WI38 (cell line): Measurements from ENCODE around the gene DVL3.
"Not testable (repeated sequence)": the region's sequence is repeated elsewhere in the genome, so short reads cannot be mapped to it uniquely, and the experiment has no call there.

ENCODE experiments used
- H3K4me3 ChIP-seq: 2 replicates; pipeline ENCODE4 v1.5.1; 2011; ENCODE audit warnings: low read depth, mild to moderate bottlenecking, control low read depth, low read length
- CTCF ChIP-seq: IDR thresholded peaks from 2 replicates; pipeline ENCODE4 v1.5.1; 2012; ENCODE audit warnings: low read depth, mild to moderate bottlenecking, control low read depth, low read length

The DVL3 gene

GRCh38 chr3:184155644-184156521, 706 bp downstream of the DVL3 start:
- H3K4me3 ChIP-seq, result peak overlapping the region; percentile 98

GRCh38 chr3:184156522-184156955, 1.4 kb downstream of the DVL3 start:
- H3K4me3 ChIP-seq, result peak overlapping the region; percentile 98
- TF ChIP-seq CTCF, result no peak

More at GRCh38 chr3:184155644-184156521, 706 bp downstream of the DVL3 start:
- TF ChIP-seq CTCF, result no peak

GRCh38 chr3:184157206-184157605, 2.0 kb downstream of the DVL3 start:
- TF ChIP-seq CTCF, result no peak

GRCh38 chr3:184158404-184158803, 3.2 kb downstream of the DVL3 start:
- H3K4me3 ChIP-seq, result no peak overlapping the region
- no peak for TF ChIP-seq CTCF

More at GRCh38 chr3:184157206-184157605, 2.0 kb downstream of the DVL3 start:
- H3K4me3 ChIP-seq, result peak overlapping the region; percentile 98

- no peak for TF ChIP-seq CTCF
- no peak overlapping the region; the same call in 1 of the 2 replicates for H3K4me3 ChIP-seq
Observed at GRCh38 chr3:184160456-184160855, 5.3 kb downstream of the DVL3 start.

GRCh38 chr3:184162571-184163070, 7.4 kb downstream of the DVL3 start:
- not testable (repeated sequence) for H3K4me3 ChIP-seq

GRCh38 chr3:184164648-184165330, 9.6 kb downstream of the DVL3 start:
- no peak for TF ChIP-seq CTCF
- no peak overlapping the region for H3K4me3 ChIP-seq
